Measurements from ENCODE around the gene SPATS2. TPM values are rescaled to one million over a fixed set of nuclear protein-coding genes. Genes with fewer than 3 reads are reported as not detected.
"Not testable (repeated sequence)": the region's sequence is repeated elsewhere in the genome, so short reads cannot be mapped to it uniquely, and the experiment has no call there.

SPATS2 gene
- total RNA-seq, 1 experiment from 2014 or later = 43.1 TPM

GRCh38 chr12:49370539-49370938 lies 3.3 kb downstream of the SPATS2 start:
- CTCF ChIA-PET = interaction anchor here (1.6 kb wide), 1 partner anchor 12 kb away, joined by 6 read pairs; no protein-coding TSS in a partner anchor
- H3K4me1 Mint-ChIP-seq (ENCODE audit: low read depth, unreplicated experiment) = peaks cover 4% of the 10 kb centered on the region
- POLR2A ChIA-PET = no interaction called here

GRCh38 chr12:49375406-49375805 lies 8.1 kb downstream of the SPATS2 start:
- Mint-ChIP-seq H3K27me3 (ENCODE audit: insufficient read depth, unreplicated experiment) (no peaks in the 10 kb centered on the region), H3K9me3 (ENCODE audit: unreplicated experiment) (no peaks in the 10 kb centered on the region), H3K4me3 (ENCODE audit: unreplicated experiment) (no peak overlapping the region), H3K36me3 (ENCODE audit: insufficient read depth, unreplicated experiment) (peaks cover 20% of the 10 kb centered on the region), H3K27ac (ENCODE audit: unreplicated experiment) (no peak overlapping the region), H3K4me1 (ENCODE audit: low read depth, unreplicated experiment) (peaks cover 6% of the 10 kb centered on the region)
- TF ChIP-seq, protein P1, sequence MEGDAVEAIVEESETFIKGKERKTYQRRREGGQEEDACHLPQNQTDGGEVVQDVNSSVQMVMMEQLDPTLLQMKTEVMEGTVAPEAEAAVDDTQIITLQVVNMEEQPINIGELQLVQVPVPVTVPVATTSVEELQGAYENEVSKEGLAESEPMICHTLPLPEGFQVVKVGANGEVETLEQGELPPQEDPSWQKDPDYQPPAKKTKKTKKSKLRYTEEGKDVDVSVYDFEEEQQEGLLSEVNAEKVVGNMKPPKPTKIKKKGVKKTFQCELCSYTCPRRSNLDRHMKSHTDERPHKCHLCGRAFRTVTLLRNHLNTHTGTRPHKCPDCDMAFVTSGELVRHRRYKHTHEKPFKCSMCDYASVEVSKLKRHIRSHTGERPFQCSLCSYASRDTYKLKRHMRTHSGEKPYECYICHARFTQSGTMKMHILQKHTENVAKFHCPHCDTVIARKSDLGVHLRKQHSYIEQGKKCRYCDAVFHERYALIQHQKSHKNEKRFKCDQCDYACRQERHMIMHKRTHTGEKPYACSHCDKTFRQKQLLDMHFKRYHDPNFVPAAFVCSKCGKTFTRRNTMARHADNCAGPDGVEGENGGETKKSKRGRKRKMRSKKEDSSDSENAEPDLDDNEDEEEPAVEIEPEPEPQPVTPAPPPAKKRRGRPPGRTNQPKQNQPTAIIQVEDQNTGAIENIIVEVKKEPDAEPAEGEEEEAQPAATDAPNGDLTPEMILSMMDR (IDR thresholded peaks at IDR 0.05; ENCODE audit: insufficient read depth in 1 of 2, low read depth in 1 of 2, low read length in 1 of 2, severe bottlenecking in 1 of 2, unreplicated experiment in 1 of 2) = no peak
- Histone ChIP-seq H3K4me3 (ENCODE audit: low read depth, low read length) (no peak overlapping the region), H3K36me3 (ENCODE audit: control insufficient read depth, insufficient read depth, low read length) (peaks cover 3% of the 10 kb centered on the region), H3K4me1 (peaks cover 6% of the 10 kb centered on the region), H3K27me3 (replicated peaks; ENCODE audit: control insufficient read depth, insufficient read depth, low read length) (no peaks in the 10 kb centered on the region), H3K9me3 (no peaks in the 10 kb centered on the region)
- intact Hi-C loops (cut with micrococcal nuclease; ENCODE audit: unreplicated experiment) = no loop called here
- ChIA-PET CTCF (interaction anchor here (1.0 kb wide), 1 partner anchor 205 kb away, joined by 5 read pairs; no protein-coding TSS in a partner anchor), POLR2A (interaction anchor here (0.6 kb wide), 1 partner anchor 8 kb away, joined by 6 read pairs; the partner anchor contains the start of gene SPATS2)
- no peak for DNase-seq
- BruUV-seq (replicated peaks) = no TSS peak

More at GRCh38 chr12:49370539-49370938, 3.3 kb downstream of the SPATS2 start:
- no peak for DNase-seq
- Histone ChIP-seq H3K4me3 (ENCODE audit: low read depth, low read length) (no peak overlapping the region), H3K36me3 (ENCODE audit: control insufficient read depth, insufficient read depth, low read length) (peaks cover 2% of the 10 kb centered on the region), H3K27me3 (replicated peaks; ENCODE audit: control insufficient read depth, insufficient read depth, low read length) (no peaks in the 10 kb centered on the region), H3K4me1 (peaks cover 17% of the 10 kb centered on the region), H3K9me3 (no peaks in the 10 kb centered on the region)
- Mint-ChIP-seq H3K36me3 (ENCODE audit: insufficient read depth, unreplicated experiment) (peaks cover 24% of the 10 kb centered on the region), H3K4me3 (ENCODE audit: unreplicated experiment) (no peak overlapping the region), H3K9me3 (ENCODE audit: unreplicated experiment) (no peaks in the 10 kb centered on the region), H3K27me3 (ENCODE audit: insufficient read depth, unreplicated experiment) (no peaks in the 10 kb centered on the region), H3K27ac (ENCODE audit: unreplicated experiment) (no peak overlapping the region)
- intact Hi-C loops (cut with micrococcal nuclease; ENCODE audit: unreplicated experiment) = no loop called here
- no TSS peak for BruUV-seq (replicated peaks)
- TF ChIP-seq, protein P1 (IDR thresholded peaks at IDR 0.05; ENCODE audit: insufficient read depth in 1 of 2, low read depth in 1 of 2, low read length in 1 of 2, severe bottlenecking in 1 of 2, unreplicated experiment in 1 of 2) = no peak

DNA sequence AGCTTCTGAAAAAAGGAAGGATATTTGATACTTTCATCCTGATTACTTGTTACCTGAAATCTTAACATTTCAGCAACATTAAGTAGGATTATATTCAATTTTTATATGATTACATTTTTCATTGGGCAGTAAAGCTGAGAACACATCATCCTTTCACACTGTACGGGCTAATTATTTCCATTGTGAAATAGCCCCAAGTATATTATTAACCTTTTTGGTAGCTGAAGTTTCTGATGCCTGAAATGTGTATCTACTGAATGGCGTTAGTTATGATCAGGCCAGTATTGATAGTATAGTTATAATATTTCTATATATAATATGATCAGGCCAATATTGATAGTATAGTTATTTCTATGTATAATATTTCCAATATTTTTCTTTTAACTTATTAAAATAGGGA lies 10.1 kb downstream of the SPATS2 start:
- Histone ChIP-seq H3K36me3 (ENCODE audit: control insufficient read depth, insufficient read depth, low read length) (peaks cover 3% of the 10 kb centered on the region), H3K4me3 (ENCODE audit: low read depth, low read length) (no peak overlapping the region), H3K27me3 (replicated peaks; ENCODE audit: control insufficient read depth, insufficient read depth, low read length) (no peaks in the 10 kb centered on the region), H3K4me1 (peaks cover 13% of the 10 kb centered on the region), H3K9me3 (no peaks in the 10 kb centered on the region)
- H3K4me1 Mint-ChIP-seq (ENCODE audit: low read depth, unreplicated experiment) = peaks cover 14% of the 10 kb centered on the region
- no peak for DNase-seq
- no TSS peak for BruUV-seq (replicated peaks)
- ChIA-PET CTCF (interaction anchor here (0.6 to 1.0 kb wide), 3 partner anchors 40 to 327 kb away, joined by 3 read pairs; no protein-coding TSS in a partner anchor), POLR2A (interaction anchor here (0.6 kb wide), 2 partner anchors 11 to 1861 kb away, joined by 4 read pairs; no protein-coding TSS in a partner anchor)
- H3K9me3 Mint-ChIP-seq (ENCODE audit: unreplicated experiment) = no peaks in the 10 kb centered on the region
- H3K27me3 Mint-ChIP-seq (ENCODE audit: insufficient read depth, unreplicated experiment) = no peaks in the 10 kb centered on the region
- H3K27ac Mint-ChIP-seq (ENCODE audit: unreplicated experiment) = no peak overlapping the region
- H3K4me3 Mint-ChIP-seq (ENCODE audit: unreplicated experiment) = no peak overlapping the region
- TF ChIP-seq, protein P1 (IDR thresholded peaks at IDR 0.05; ENCODE audit: insufficient read depth in 1 of 2, low read depth in 1 of 2, low read length in 1 of 2, severe bottlenecking in 1 of 2, unreplicated experiment in 1 of 2) = no peak
- H3K36me3 Mint-ChIP-seq (ENCODE audit: insufficient read depth, unreplicated experiment) = peaks cover 13% of the 10 kb centered on the region
- intact Hi-C loops (cut with micrococcal nuclease; ENCODE audit: unreplicated experiment) = no loop called here

DNA sequence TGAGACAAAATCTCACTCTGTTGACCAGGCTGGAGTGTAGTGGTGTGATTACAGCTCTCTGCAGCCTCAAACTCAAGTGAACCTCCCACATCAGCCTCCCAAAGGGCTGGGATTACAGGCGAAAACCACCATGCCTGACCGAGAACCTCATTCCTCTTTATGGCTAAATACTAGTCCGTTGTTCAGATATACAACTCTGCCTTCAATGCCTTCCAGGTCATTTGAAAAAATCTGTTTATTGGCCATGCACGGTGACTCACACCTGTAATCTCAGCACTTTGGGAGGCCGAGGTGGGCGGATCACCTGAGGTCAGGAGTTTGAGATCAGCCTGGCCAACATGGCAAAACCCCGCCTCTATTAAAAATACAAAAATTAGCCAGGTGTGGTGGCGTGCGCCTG lies 12.9 kb downstream of the SPATS2 start:
- not testable (repeated sequence) for H3K36me3 Mint-ChIP-seq (ENCODE audit: insufficient read depth, unreplicated experiment)

More for the DNA sequence above, 12.9 kb downstream of the SPATS2 start:
- H3K4me3 ChIP-seq (ENCODE audit: low read depth, low read length); H3K27me3 ChIP-seq (replicated peaks; ENCODE audit: control insufficient read depth, insufficient read depth, low read length); H3K27ac Mint-ChIP-seq (ENCODE audit: unreplicated experiment); intact Hi-C loops (cut with micrococcal nuclease; ENCODE audit: unreplicated experiment); BruUV-seq (replicated peaks); H3K4me3 Mint-ChIP-seq (ENCODE audit: unreplicated experiment); DNase-seq; H3K9me3 Mint-ChIP-seq (ENCODE audit: unreplicated experiment); POLR2A ChIA-PET; H3K27me3 Mint-ChIP-seq (ENCODE audit: insufficient read depth, unreplicated experiment); H3K36me3 ChIP-seq (ENCODE audit: control insufficient read depth, insufficient read depth, low read length); H3K9me3 ChIP-seq: not testable (repeated sequence)
- CTCF ChIA-PET = interaction anchor here (0.7 kb wide), 1 partner anchor 56 kb away, joined by 3 read pairs; no protein-coding TSS in a partner anchor
- peaks cover 15% of the 10 kb centered on the region for H3K4me1 Mint-ChIP-seq (ENCODE audit: low read depth, unreplicated experiment)
- H3K4me1 ChIP-seq = peaks cover 13% of the 10 kb centered on the region
